ENCODE data around the gene CNTD1. TPM values are rescaled to one million over a fixed set of nuclear protein-coding genes. Genes with fewer than 3 reads are reported as not detected.

CNTD1 gene
- total RNA-seq, 2 experiments from 2014 or later, result 0.06 TPM; not detected in 1

DNA sequence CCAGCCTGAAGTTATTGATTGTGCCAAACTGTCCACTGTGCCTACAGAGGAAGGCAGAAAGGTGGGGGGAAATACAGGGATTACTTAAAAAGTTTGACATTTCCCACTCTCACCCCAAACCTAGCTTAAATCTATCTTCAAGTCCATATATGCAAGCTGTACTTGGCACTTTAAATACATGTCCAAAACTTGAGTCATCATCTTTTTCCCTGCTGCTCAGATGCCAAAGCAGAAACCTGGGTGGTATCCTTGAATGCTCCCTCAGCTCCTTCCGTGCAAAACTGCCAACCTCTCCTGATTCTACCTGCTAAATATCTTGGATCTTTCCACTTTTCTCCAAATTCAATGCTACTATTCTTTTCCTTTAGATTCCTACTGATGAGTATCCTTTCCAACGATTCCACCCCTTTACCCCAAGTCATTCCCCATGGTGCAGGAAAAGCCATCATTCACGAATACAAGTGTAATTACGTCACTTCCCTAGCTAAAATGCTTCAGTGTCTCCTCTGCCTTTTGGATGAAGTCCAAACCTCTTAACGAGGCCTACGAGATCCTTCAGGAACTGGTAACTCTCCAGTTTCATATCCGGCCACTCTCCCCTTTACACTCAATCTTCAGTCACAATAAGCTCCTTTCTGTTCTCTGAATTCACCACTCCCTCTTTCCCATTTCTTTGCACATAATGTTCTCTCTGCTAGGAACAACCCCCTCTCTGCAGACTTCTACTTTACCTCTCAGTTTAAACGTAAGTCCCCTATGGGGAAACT, 16.2 kb downstream of the CNTD1 start:
- no peak overlapping the region for H3K4me2 ChIP-seq (ENCODE audit: low read length)
- POLR2A ChIA-PET, result no interaction called here

DNA sequence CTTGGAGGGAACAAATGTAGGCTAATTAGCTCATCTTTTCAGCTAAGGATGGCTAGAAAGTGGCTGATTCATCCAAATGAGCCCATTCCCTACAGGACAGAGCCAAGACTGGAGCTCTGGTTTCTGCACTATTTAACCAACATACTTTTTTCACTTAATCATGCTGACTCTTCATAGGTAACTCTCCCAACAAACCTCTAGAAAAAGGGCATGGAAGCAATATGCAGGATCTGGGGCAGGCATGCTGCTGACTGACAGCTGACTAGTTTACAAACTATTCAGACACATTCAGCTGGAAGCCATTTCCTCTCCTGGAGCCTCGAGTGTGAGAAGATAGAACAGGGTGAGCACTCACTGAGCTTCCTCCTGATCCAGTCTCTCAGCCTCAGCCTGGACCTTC, 19.2 kb downstream of the CNTD1 start:
- peaks cover 9% of the 10 kb centered on the region for H3K79me2 ChIP-seq (ENCODE audit: insufficient read depth, low read depth, low read length)
- no peaks in the 10 kb centered on the region for H4K20me1 ChIP-seq (ENCODE audit: insufficient read depth, low read length)
- no peaks in the 10 kb centered on the region for H3K9me3 ChIP-seq (ENCODE audit: low read length)
- intact Hi-C loops (cut with micrococcal nuclease; ENCODE audit: unreplicated experiment), result no loop called here
- ChIA-PET CTCF (ENCODE audit: unreplicated experiment) (no interaction called here), POLR2A (interaction anchor here (0.5 to 1.2 kb wide), 2 partner anchors 44 to 391 kb away, joined by 3 read pairs; partner anchors contain the start of gene VPS25)
- H3K36me3 ChIP-seq (ENCODE audit: insufficient read depth, low read length), result peaks cover 90% of the 10 kb centered on the region
- H3K4me2 ChIP-seq (ENCODE audit: low read length), result no peak overlapping the region
- no peaks in the 10 kb centered on the region for H3K9me2 ChIP-seq (ENCODE audit: insufficient read depth, low read length)
- no peak overlapping the region for H2AFZ ChIP-seq (ENCODE audit: low read length)
- no TSS peak for BruUV-seq (replicated peaks)
- no peak for DNase-seq (ENCODE audit: low spot score)
- H3K4me1 ChIP-seq (ENCODE audit: insufficient read depth, low read length, poor library complexity, severe bottlenecking), result peaks cover 7% of the 10 kb centered on the region
- no peak overlapping the region for H3K27ac ChIP-seq (ENCODE audit: low read depth, low read length, poor library complexity, severe bottlenecking)
- H3K4me3 ChIP-seq (ENCODE audit: low read depth, low read length, poor library complexity, severe bottlenecking), result no peak overlapping the region
- no peak for TF ChIP-seq EZH2phosphoT487 (IDR thresholded peaks at IDR 0.05; ENCODE audit: borderline replicate concordance, low read depth, low read length)
- TF ChIP-seq, protein P1, sequence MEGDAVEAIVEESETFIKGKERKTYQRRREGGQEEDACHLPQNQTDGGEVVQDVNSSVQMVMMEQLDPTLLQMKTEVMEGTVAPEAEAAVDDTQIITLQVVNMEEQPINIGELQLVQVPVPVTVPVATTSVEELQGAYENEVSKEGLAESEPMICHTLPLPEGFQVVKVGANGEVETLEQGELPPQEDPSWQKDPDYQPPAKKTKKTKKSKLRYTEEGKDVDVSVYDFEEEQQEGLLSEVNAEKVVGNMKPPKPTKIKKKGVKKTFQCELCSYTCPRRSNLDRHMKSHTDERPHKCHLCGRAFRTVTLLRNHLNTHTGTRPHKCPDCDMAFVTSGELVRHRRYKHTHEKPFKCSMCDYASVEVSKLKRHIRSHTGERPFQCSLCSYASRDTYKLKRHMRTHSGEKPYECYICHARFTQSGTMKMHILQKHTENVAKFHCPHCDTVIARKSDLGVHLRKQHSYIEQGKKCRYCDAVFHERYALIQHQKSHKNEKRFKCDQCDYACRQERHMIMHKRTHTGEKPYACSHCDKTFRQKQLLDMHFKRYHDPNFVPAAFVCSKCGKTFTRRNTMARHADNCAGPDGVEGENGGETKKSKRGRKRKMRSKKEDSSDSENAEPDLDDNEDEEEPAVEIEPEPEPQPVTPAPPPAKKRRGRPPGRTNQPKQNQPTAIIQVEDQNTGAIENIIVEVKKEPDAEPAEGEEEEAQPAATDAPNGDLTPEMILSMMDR (conservative IDR thresholded peaks at IDR 0.05; ENCODE audit: low read length), result no peak

More for the DNA sequence above, 16.2 kb downstream of the CNTD1 start:
- DNase-seq (ENCODE audit: low spot score), result no peak
- no peaks in the 10 kb centered on the region for H3K9me3 ChIP-seq (ENCODE audit: low read length)
- H3K27ac ChIP-seq (ENCODE audit: low read depth, low read length, poor library complexity, severe bottlenecking), result no peak overlapping the region
- BruUV-seq (replicated peaks), result no TSS peak
- no peaks in the 10 kb centered on the region for H4K20me1 ChIP-seq (ENCODE audit: insufficient read depth, low read length)
- CTCF ChIA-PET (ENCODE audit: unreplicated experiment), result no interaction called here
- no peaks in the 10 kb centered on the region for H3K4me1 ChIP-seq (ENCODE audit: insufficient read depth, low read length, poor library complexity, severe bottlenecking)
- peaks cover 88% of the 10 kb centered on the region for H3K36me3 ChIP-seq (ENCODE audit: insufficient read depth, low read length)
- H2AFZ ChIP-seq (ENCODE audit: low read length), result no peak overlapping the region
- H3K79me2 ChIP-seq (ENCODE audit: insufficient read depth, low read depth, low read length), result no peaks in the 10 kb centered on the region
- intact Hi-C loops (cut with micrococcal nuclease; ENCODE audit: unreplicated experiment), result no loop called here
- H3K4me3 ChIP-seq (ENCODE audit: low read depth, low read length, poor library complexity, severe bottlenecking), result no peak overlapping the region
- TF ChIP-seq, protein P1 (conservative IDR thresholded peaks at IDR 0.05; ENCODE audit: low read length), result no peak
- no peak for TF ChIP-seq EZH2phosphoT487 (IDR thresholded peaks at IDR 0.05; ENCODE audit: borderline replicate concordance, low read depth, low read length)
- H3K9me2 ChIP-seq (ENCODE audit: insufficient read depth, low read length), result no peaks in the 10 kb centered on the region

DNA sequence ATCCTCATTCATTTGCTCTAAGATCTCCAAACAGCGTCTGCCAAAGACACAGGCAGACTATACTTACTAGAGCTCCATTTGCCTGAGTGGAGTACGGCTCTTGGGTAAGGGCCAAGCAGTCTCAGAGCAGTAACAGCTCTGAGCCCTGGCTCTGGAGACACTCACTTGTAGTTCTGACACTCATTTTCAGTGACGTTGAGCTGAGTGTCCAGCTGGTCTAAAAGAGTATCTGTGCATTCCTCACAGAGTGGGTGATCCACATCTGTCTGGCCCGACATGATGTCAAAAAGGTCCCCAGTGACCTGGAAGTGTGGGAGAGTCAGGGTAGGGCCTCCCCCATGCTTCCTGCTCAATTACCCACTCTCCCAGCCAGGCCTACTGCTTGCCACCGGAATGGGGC, 19.7 kb downstream of the CNTD1 start:
- ChIA-PET POLR2A (interaction anchor here (0.5 to 1.2 kb wide), 2 partner anchors 45 to 392 kb away, joined by 3 read pairs; partner anchors contain the start of gene VPS25), CTCF (ENCODE audit: unreplicated experiment) (no interaction called here)
- peaks cover 12% of the 10 kb centered on the region for H3K4me1 ChIP-seq (ENCODE audit: insufficient read depth, low read length, poor library complexity, severe bottlenecking)
- intact Hi-C loops (cut with micrococcal nuclease; ENCODE audit: unreplicated experiment), result no loop called here
- no peak for DNase-seq (ENCODE audit: low spot score)
- H3K9me3 ChIP-seq (ENCODE audit: low read length), result no peaks in the 10 kb centered on the region
- H3K27ac ChIP-seq (ENCODE audit: low read depth, low read length, poor library complexity, severe bottlenecking), result no peak overlapping the region
- H3K79me2 ChIP-seq (ENCODE audit: insufficient read depth, low read depth, low read length), result peaks cover 14% of the 10 kb centered on the region
- TF ChIP-seq, protein P1 (conservative IDR thresholded peaks at IDR 0.05; ENCODE audit: low read length), result no peak
- no peak overlapping the region for H2AFZ ChIP-seq (ENCODE audit: low read length)
- H3K4me3 ChIP-seq (ENCODE audit: low read depth, low read length, poor library complexity, severe bottlenecking), result no peak overlapping the region
- no peak overlapping the region for H3K4me2 ChIP-seq (ENCODE audit: low read length)
- no peaks in the 10 kb centered on the region for H3K9me2 ChIP-seq (ENCODE audit: insufficient read depth, low read length)
- H4K20me1 ChIP-seq (ENCODE audit: insufficient read depth, low read length), result no peaks in the 10 kb centered on the region
- peaks cover 89% of the 10 kb centered on the region for H3K36me3 ChIP-seq (ENCODE audit: insufficient read depth, low read length)
- no TSS peak for BruUV-seq (replicated peaks)

Measured in OCI-LY7 (cell line).